ENCODE results near the gene CEACAM5.

CEACAM5 gene

GRCh38 chr19:41708481-41708880 is at the start of gene CEACAM5:
Gene CEACAM5, plus strand, starts transcription at chr19:41708626. Its CDS starts 106 bp downstream, at chr19:41708732.
- Histone ChIP-seq H3K4me1 (ENCODE audit: control insufficient read depth, insufficient read depth, low read length) (no peaks in the 10 kb centered on the region), H3K9me3 (ENCODE audit: control insufficient read depth, insufficient read depth, low read depth, low read length) (no peaks in the 10 kb centered on the region), H3K27ac (ENCODE audit: extremely low read depth, low read depth, low read length) (no peak within 1 kb of the TSS), H3K4me3 (ENCODE audit: low read depth, low read length) (no peak within 1 kb of the TSS), H3K36me3 (ENCODE audit: control insufficient read depth in 2 of 2, insufficient read depth in 1 of 2, low read length in 2 of 2) (no peaks in the 10 kb centered on the region)
- ChIA-PET POLR2A (interaction anchor here (0.5 kb wide), 1 partner anchor 113 kb away, joined by 3 read pairs; no protein-coding TSS in a partner anchor), CTCF (interaction anchor here (0.6 to 5.3 kb wide), 11 partner anchors 9 to 113 kb away, joined by 3 to 121 read pairs (median 8); no protein-coding TSS in a partner anchor)
- TF ChIP-seq, protein P1, sequence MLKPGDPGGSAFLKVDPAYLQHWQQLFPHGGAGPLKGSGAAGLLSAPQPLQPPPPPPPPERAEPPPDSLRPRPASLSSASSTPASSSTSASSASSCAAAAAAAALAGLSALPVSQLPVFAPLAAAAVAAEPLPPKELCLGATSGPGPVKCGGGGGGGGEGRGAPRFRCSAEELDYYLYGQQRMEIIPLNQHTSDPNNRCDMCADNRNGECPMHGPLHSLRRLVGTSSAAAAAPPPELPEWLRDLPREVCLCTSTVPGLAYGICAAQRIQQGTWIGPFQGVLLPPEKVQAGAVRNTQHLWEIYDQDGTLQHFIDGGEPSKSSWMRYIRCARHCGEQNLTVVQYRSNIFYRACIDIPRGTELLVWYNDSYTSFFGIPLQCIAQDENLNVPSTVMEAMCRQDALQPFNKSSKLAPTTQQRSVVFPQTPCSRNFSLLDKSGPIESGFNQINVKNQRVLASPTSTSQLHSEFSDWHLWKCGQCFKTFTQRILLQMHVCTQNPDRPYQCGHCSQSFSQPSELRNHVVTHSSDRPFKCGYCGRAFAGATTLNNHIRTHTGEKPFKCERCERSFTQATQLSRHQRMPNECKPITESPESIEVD (tag by site-specific recombination; IDR thresholded peaks at IDR 0.05): no peak
- TF ChIP-seq KLF1 (tag by site-specific recombination; IDR thresholded peaks at IDR 0.05): 0 out of 2 replicates have a peak, but pooled peaks have one; percentile 20

DNA sequence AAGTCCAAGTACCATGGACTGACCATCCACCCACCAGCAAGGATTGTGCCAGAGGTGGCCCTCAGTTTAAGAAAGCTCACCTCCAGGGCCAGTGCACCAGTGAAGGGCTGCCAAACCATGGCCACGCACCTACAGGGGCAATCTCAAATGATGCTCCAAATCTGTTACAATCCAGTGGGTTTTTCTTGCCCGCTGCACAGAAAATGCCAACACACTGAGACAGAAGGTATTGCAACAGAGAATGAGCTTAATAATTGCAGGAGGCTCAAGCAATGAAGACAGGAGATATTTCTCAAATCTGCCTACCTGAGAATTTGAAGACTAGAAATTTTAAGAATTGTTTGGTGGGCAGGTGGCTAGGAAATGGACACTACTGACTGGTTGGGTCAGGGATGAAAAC is 42.4 kb upstream of the CEACAM5 start:
- POLR2A ChIA-PET: no interaction called here
- Histone ChIP-seq H3K36me3 (ENCODE audit: control insufficient read depth in 2 of 2, insufficient read depth in 1 of 2, low read length in 2 of 2) (no peaks in the 10 kb centered on the region), H3K9me3 (ENCODE audit: control insufficient read depth, insufficient read depth, low read depth, low read length) (peaks cover 17% of the 10 kb centered on the region), H3K4me3 (ENCODE audit: low read depth, low read length) (no peak overlapping the region), H3K27ac (ENCODE audit: extremely low read depth, low read depth, low read length) (no peak overlapping the region), H3K4me1 (ENCODE audit: control insufficient read depth, insufficient read depth, low read length) (no peaks in the 10 kb centered on the region)
- CTCF ChIA-PET: interaction anchor here (0.6 to 1.8 kb wide), 3 partner anchors 19 to 26 kb away, joined by 3 to 10 read pairs (median 3); no protein-coding TSS in a partner anchor
- peak; percentile 88; the same call in 1 of the 2 replicates for TF ChIP-seq ZNF140 (tag by site-specific recombination; IDR thresholded peaks at IDR 0.05)
- TF ChIP-seq ZNF184 (tag by site-specific recombination; IDR thresholded peaks at IDR 0.05): no peak
- TF ChIP-seq ZNF280D (tag by site-specific recombination; IDR thresholded peaks at IDR 0.05): peak; percentile 98
- no peak for TF ChIP-seq ZNF292 (tag by site-specific recombination; IDR thresholded peaks at IDR 0.05; ENCODE audit: borderline replicate concordance, low read depth)
- TF ChIP-seq ZNF843 (tag by site-specific recombination; IDR thresholded peaks at IDR 0.05): no peak
- no peak for TF ChIP-seq ZNF221 (tag by site-specific recombination; IDR thresholded peaks at IDR 0.05; ENCODE audit: borderline replicate concordance)
- no peak for TF ChIP-seq ZFHX2 (tag by site-specific recombination; conservative IDR thresholded peaks at IDR 0.05)
- TF ChIP-seq SETDB1 (IDR thresholded peaks at IDR 0.05; ENCODE audit: insufficient read length, low read length): peak; percentile 94
- TF ChIP-seq ZNF626 (tag by site-specific recombination; IDR thresholded peaks at IDR 0.05): peak; percentile 77; the same call in 1 of the 2 replicates
- no peak for TF ChIP-seq ZNF629 (tag by site-specific recombination; IDR thresholded peaks at IDR 0.05)
- peak; percentile 93 for TF ChIP-seq TRIM28 (IDR thresholded peaks at IDR 0.05; ENCODE audit: borderline replicate concordance, low read length)
- no peak for TF ChIP-seq ZNF544 (tag by site-specific recombination; IDR thresholded peaks at IDR 0.05)
- no peak for TF ChIP-seq ZNF423 (tag by site-specific recombination; IDR thresholded peaks at IDR 0.05)
- TF ChIP-seq ZNF600 (tag by site-specific recombination; IDR thresholded peaks at IDR 0.05): no peak

DNA sequence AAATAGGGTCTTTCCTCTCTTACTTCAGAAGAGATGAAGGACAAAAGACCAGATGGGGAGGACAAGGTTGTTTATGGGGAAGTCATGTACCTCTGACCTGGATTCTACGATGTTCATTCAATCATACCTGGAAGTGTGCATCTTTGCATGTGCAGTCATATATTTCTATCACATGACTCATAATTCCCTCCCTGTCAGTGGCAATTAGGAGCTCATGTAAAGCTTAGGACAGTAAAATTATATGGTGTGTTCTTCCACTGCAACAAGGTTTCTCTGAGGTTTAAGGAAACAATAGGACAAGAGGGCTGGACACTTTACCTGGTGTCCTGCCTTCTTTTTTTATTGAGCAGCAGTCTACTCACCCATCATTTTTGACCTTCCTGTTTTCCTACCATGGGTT is 40.1 kb upstream of the CEACAM5 start:
- TF ChIP-seq ZNF114 (tag by site-specific recombination; IDR thresholded peaks at IDR 0.05): no peak
- no peak for TF ChIP-seq ZNF2 (tag by site-specific recombination; IDR thresholded peaks at IDR 0.05)
- Histone ChIP-seq H3K4me1 (ENCODE audit: control insufficient read depth, insufficient read depth, low read length) (no peaks in the 10 kb centered on the region), H3K27ac (ENCODE audit: extremely low read depth, low read depth, low read length) (no peak overlapping the region), H3K9me3 (ENCODE audit: control insufficient read depth, insufficient read depth, low read depth, low read length) (peaks cover 17% of the 10 kb centered on the region), H3K4me3 (ENCODE audit: low read depth, low read length) (no peak overlapping the region), H3K36me3 (ENCODE audit: control insufficient read depth in 2 of 2, insufficient read depth in 1 of 2, low read length in 2 of 2) (no peaks in the 10 kb centered on the region)
- POLR2A ChIA-PET: interaction anchor here (0.6 kb wide), 1 partner anchor 287 kb away, joined by 4 read pairs; no protein-coding TSS in a partner anchor
- CTCF ChIA-PET: interaction anchor here (0.6 to 3.4 kb wide), 6 partner anchors 21 to 85 kb away, joined by 3 to 14 read pairs (median 4); no protein-coding TSS in a partner anchor

Data from HEK293 (cell line).